WTC11 (cell line): ENCODE results near the gene MAP7. TPM values are rescaled to one million over a fixed set of nuclear protein-coding genes. Genes with fewer than 3 reads are reported as not detected.

Experiments used
- ATAC-seq: fragments of 200-7000 bp; cut with Tn5 transposase; 2 replicates; pipeline ENCODE4 v1.10.0; 2021; ENCODE audit warnings: mild to moderate bottlenecking, moderate library complexity
- CTCF ChIA-PET: fragments of 300-600 bp; sonication (Branson Sonifier 250); formaldehyde crosslinking; loops from one replicate; lab custom pipeline; 2021; ENCODE audit warnings: antibody characterized with exemption; lab: Charles Lee
- POLR2A ChIA-PET: fragments of 350-600 bp; sonication (Branson Sonifier 250); formaldehyde crosslinking; loops from one replicate; lab custom pipeline; 2021; ENCODE audit warnings: antibody characterized with exemption; lab: Charles Lee
- DNase-seq: peaks from one replicate; pipeline ENCODE4 v3.0.0; 2021; ENCODE audit warnings: low spot score
- H3K27ac Mint-ChIP-seq: 2 replicates; pipeline ENCODE4 v1.8.0; 2021; ENCODE audit warnings: mixed read lengths
- H3K27me3 Mint-ChIP-seq: 2 replicates; pipeline ENCODE4 v1.8.0; 2021; ENCODE audit warnings: low read depth, mild to moderate bottlenecking, moderate library complexity, mixed read lengths
- H3K36me3 Mint-ChIP-seq: 2 replicates; pipeline ENCODE4 v1.8.0; 2021; ENCODE audit warnings: mixed read lengths
- H3K4me1 Mint-ChIP-seq: 2 replicates; pipeline ENCODE4 v1.8.0; 2022; ENCODE audit warnings: mixed read lengths
- H3K4me3 Mint-ChIP-seq: 2 replicates; pipeline ENCODE4 v1.8.0; 2021; ENCODE audit warnings: mild to moderate bottlenecking, moderate library complexity, mixed read lengths
- H3K9me3 Mint-ChIP-seq: 2 replicates; pipeline ENCODE4 v1.8.0; 2021; ENCODE audit warnings: mixed read lengths
- ELF4 ChIP-seq: sonication (generic); formaldehyde crosslinking; IDR thresholded peaks from 2 replicates; pipeline ENCODE4 v1.8.1; 2022; ENCODE audit warnings: low read depth, mild to moderate bottlenecking, moderate library complexity, missing genetic modification reagents
- FOXP1 ChIP-seq: sonication (generic); formaldehyde crosslinking; IDR thresholded peaks from 2 replicates; pipeline ENCODE4 v1.8.0; 2022; ENCODE audit warnings: missing genetic modification reagents, mild to moderate bottlenecking, moderate library complexity, borderline replicate concordance
- GTF2I ChIP-seq: fragments of 250-450 bp; sonication (Bioruptor Pico); conservative IDR thresholded peaks from 2 replicates; pipeline ENCODE4 v1.4.0; 2021; ENCODE audit warnings: mild to moderate bottlenecking
- JUN ChIP-seq: sonication (generic); formaldehyde crosslinking; IDR thresholded peaks from 2 replicates; pipeline ENCODE4 v1.8.0; 2023; ENCODE audit warnings: mild to moderate bottlenecking, missing genetic modification reagents
- NFATC4 ChIP-seq: fragments of 250-450 bp; sonication (Bioruptor Pico); IDR thresholded peaks from 2 replicates; pipeline ENCODE4 v1.9.0; 2021; ENCODE audit warnings: mild to moderate bottlenecking
- SP1 ChIP-seq: sonication (generic); formaldehyde crosslinking; conservative IDR thresholded peaks from 2 replicates; pipeline ENCODE4 v1.8.1; 2022; ENCODE audit warnings: missing genetic modification reagents
- ZBTB21 ChIP-seq: sonication (generic); formaldehyde crosslinking; IDR thresholded peaks from 2 replicates; pipeline ENCODE4 v1.8.1; 2023; ENCODE audit warnings: mild to moderate bottlenecking, missing genetic modification reagents, borderline replicate concordance
- ZNF671 ChIP-seq: fragments of 250-450 bp; sonication (Bioruptor Pico); IDR thresholded peaks from 2 replicates; pipeline ENCODE4 v1.8.0; 2021; ENCODE audit warnings: mild to moderate bottlenecking
- total RNA-seq: library from RNA; stranded (reverse); gene quantifications from 3 replicates; pipeline ENCODE4 v1.2.3, GENCODE V29; 2021
- TF ChIP-seq, protein P1 (sequence below): fragments of 250-450 bp; sonication (Bioruptor Pico); IDR thresholded peaks from 2 replicates; pipeline ENCODE4 v1.9.0; 2021; ENCODE audit warnings: mild to moderate bottlenecking
- TF ChIP-seq, protein P2 (sequence below): sonication (generic); formaldehyde crosslinking; IDR thresholded peaks from 2 replicates; pipeline ENCODE4 v1.8.1; 2022; ENCODE audit warnings: missing genetic modification reagents, borderline replicate concordance
- TF ChIP-seq, protein P3 (sequence below): sonication (generic); formaldehyde crosslinking; IDR thresholded peaks from 2 replicates; pipeline ENCODE4 v1.8.1; 2022; ENCODE audit warnings: mild to moderate bottlenecking, missing genetic modification reagents, moderate library complexity, borderline replicate concordance
- TF ChIP-seq, protein P4 (sequence below): sonication (generic); formaldehyde crosslinking; IDR thresholded peaks from 2 replicates; pipeline ENCODE4 v1.8.0; 2023; ENCODE audit warnings: missing genetic modification reagents, mild to moderate bottlenecking, borderline replicate concordance
- TF ChIP-seq, protein P5 (sequence below): sonication (generic); formaldehyde crosslinking; IDR thresholded peaks from 2 replicates; pipeline ENCODE4 v1.8.0; 2022; ENCODE audit warnings: mild to moderate bottlenecking, missing genetic modification reagents
- TF ChIP-seq, protein P6 (sequence below): fragments of 250-450 bp; sonication (Bioruptor Pico); IDR thresholded peaks from 2 replicates; pipeline ENCODE4 v1.9.0; 2021; ENCODE audit warnings: mild to moderate bottlenecking, borderline replicate concordance
- TF ChIP-seq, protein P7 (sequence below): sonication (generic); formaldehyde crosslinking; IDR thresholded peaks from 2 replicates; pipeline ENCODE4 v1.8.0; 2023; ENCODE audit warnings: missing genetic modification reagents

The MAP7 gene
- total RNA-seq, 1 experiment from 2014 or later, result 56.6 TPM

DNA sequence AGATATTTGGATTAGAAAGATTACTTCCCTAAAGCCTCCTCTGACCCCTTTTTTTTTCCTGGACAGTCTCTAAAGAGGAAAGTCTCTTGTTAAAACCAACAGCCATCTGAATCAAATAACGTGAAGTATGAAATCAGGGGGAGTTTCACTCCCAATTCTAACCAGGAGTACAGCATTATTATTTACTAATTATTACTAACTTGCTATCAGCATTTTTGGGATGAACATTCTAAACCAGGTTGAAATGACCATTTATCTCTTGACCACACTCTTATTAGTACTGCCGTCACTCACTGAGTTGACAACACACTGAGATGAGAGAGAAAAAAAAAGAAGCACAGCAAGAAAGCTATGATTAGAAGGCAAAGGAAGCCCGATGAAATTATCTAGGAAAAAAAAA lies 146.2 kb downstream of the MAP7 start:
- no peak for DNase-seq
- Mint-ChIP-seq H3K4me1 (0 out of 2 replicates have a peak, but pooled peaks cover 3% of the 10 kb centered on the region), H3K9me3 (peaks cover 9% of the 10 kb centered on the region), H3K4me3 (no peak overlapping the region), H3K36me3 (peaks cover 8% of the 10 kb centered on the region)
- POLR2A ChIA-PET, result interaction anchor here (0.6 kb wide), 1 partner anchor 12 kb away, joined by 10 read pairs; no protein-coding TSS in a partner anchor
- TF ChIP-seq NFATC4 (CRISPR knock-in tag) (no peak), ZBTB21 (no peak), JUN (CRISPR knock-in tag) (no peak), FOXP1 (CRISPR knock-in tag) (no peak), SP1 (CRISPR knock-in tag) (no peak)
- TF ChIP-seq, protein P1, sequence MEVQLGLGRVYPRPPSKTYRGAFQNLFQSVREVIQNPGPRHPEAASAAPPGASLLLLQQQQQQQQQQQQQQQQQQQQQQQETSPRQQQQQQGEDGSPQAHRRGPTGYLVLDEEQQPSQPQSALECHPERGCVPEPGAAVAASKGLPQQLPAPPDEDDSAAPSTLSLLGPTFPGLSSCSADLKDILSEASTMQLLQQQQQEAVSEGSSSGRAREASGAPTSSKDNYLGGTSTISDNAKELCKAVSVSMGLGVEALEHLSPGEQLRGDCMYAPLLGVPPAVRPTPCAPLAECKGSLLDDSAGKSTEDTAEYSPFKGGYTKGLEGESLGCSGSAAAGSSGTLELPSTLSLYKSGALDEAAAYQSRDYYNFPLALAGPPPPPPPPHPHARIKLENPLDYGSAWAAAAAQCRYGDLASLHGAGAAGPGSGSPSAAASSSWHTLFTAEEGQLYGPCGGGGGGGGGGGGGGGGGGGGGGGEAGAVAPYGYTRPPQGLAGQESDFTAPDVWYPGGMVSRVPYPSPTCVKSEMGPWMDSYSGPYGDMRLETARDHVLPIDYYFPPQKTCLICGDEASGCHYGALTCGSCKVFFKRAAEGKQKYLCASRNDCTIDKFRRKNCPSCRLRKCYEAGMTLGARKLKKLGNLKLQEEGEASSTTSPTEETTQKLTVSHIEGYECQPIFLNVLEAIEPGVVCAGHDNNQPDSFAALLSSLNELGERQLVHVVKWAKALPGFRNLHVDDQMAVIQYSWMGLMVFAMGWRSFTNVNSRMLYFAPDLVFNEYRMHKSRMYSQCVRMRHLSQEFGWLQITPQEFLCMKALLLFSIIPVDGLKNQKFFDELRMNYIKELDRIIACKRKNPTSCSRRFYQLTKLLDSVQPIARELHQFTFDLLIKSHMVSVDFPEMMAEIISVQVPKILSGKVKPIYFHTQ, result no peak
- TF ChIP-seq, protein P2, sequence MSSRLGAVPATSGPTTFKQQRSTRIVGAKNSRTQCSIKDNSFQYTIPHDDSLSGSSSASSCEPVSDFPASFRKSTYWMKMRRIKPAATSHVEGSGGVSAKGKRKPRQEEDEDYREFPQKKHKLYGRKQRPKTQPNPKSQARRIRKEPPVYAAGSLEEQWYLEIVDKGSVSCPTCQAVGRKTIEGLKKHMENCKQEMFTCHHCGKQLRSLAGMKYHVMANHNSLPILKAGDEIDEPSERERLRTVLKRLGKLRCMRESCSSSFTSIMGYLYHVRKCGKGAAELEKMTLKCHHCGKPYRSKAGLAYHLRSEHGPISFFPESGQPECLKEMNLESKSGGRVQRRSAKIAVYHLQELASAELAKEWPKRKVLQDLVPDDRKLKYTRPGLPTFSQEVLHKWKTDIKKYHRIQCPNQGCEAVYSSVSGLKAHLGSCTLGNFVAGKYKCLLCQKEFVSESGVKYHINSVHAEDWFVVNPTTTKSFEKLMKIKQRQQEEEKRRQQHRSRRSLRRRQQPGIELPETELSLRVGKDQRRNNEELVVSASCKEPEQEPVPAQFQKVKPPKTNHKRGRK (CRISPR knock-in tag), result no peak
- TF ChIP-seq, protein P3, sequence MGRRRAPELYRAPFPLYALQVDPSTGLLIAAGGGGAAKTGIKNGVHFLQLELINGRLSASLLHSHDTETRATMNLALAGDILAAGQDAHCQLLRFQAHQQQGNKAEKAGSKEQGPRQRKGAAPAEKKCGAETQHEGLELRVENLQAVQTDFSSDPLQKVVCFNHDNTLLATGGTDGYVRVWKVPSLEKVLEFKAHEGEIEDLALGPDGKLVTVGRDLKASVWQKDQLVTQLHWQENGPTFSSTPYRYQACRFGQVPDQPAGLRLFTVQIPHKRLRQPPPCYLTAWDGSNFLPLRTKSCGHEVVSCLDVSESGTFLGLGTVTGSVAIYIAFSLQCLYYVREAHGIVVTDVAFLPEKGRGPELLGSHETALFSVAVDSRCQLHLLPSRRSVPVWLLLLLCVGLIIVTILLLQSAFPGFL (CRISPR knock-in tag), result no peak
- TF ChIP-seq, protein P4, sequence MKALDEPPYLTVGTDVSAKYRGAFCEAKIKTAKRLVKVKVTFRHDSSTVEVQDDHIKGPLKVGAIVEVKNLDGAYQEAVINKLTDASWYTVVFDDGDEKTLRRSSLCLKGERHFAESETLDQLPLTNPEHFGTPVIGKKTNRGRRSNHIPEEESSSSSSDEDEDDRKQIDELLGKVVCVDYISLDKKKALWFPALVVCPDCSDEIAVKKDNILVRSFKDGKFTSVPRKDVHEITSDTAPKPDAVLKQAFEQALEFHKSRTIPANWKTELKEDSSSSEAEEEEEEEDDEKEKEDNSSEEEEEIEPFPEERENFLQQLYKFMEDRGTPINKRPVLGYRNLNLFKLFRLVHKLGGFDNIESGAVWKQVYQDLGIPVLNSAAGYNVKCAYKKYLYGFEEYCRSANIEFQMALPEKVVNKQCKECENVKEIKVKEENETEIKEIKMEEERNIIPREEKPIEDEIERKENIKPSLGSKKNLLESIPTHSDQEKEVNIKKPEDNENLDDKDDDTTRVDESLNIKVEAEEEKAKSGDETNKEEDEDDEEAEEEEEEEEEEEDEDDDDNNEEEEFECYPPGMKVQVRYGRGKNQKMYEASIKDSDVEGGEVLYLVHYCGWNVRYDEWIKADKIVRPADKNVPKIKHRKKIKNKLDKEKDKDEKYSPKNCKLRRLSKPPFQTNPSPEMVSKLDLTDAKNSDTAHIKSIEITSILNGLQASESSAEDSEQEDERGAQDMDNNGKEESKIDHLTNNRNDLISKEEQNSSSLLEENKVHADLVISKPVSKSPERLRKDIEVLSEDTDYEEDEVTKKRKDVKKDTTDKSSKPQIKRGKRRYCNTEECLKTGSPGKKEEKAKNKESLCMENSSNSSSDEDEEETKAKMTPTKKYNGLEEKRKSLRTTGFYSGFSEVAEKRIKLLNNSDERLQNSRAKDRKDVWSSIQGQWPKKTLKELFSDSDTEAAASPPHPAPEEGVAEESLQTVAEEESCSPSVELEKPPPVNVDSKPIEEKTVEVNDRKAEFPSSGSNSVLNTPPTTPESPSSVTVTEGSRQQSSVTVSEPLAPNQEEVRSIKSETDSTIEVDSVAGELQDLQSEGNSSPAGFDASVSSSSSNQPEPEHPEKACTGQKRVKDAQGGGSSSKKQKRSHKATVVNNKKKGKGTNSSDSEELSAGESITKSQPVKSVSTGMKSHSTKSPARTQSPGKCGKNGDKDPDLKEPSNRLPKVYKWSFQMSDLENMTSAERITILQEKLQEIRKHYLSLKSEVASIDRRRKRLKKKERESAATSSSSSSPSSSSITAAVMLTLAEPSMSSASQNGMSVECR, result no peak
- TF ChIP-seq, protein P5, sequence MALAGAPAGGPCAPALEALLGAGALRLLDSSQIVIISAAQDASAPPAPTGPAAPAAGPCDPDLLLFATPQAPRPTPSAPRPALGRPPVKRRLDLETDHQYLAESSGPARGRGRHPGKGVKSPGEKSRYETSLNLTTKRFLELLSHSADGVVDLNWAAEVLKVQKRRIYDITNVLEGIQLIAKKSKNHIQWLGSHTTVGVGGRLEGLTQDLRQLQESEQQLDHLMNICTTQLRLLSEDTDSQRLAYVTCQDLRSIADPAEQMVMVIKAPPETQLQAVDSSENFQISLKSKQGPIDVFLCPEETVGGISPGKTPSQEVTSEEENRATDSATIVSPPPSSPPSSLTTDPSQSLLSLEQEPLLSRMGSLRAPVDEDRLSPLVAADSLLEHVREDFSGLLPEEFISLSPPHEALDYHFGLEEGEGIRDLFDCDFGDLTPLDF (CRISPR knock-in tag), result no peak
- TF ChIP-seq, all 79 proteins: peak for 0
- H3K27ac Mint-ChIP-seq, result no peak overlapping the region
- CTCF ChIA-PET, result interaction anchor here (1.0 to 1.3 kb wide), 2 partner anchors 31 to 143 kb away, joined by 3 read pairs; no protein-coding TSS in a partner anchor
- no peaks in the 10 kb centered on the region for H3K27me3 Mint-ChIP-seq
- ATAC-seq, result no peak

DNA sequence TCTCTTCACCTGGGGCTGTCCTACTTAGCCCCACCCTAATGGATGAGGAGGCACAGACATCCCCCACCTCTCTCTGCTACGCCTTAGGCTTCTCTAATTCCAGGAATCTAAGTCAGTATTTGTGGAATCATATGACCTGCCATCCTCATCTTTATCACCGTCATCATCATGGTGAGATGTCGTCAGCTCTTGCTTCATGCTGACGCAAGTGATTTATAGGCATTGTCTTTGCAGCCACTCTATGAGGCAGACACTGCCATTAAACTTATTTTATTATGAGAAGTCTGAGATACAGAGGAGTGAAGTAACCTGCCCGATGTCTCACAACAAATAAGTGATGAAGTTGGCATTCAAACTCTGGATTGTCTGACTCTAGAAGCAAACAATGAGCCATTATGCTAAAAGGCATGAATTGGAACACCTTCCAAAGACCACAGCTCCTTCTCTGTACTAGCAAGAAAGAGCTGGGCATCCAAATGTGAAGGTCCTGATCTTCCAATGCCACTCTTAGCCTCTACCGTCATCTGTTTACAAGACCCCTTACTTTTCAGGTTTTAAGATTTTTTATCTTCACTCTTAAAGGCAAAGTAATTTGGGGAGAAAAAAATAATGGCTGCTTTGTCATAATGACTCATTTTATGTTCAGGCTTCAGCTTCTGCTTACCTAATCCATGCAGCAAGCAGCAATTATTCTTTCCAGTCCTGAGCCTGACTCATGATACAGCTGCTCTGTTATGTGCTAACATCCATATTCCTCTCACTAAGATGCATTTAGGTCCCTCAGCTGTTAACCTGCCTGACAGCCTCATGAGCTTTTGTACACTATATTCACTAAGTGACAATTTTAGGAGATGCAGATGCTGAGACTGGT lies 146.9 kb downstream of the MAP7 start:
- Mint-ChIP-seq H3K36me3 (peaks cover 14% of the 10 kb centered on the region), H3K4me3 (no peak overlapping the region), H3K9me3 (peaks cover 12% of the 10 kb centered on the region), H3K4me1 (0 out of 2 replicates have a peak, but pooled peaks cover 3% of the 10 kb centered on the region), H3K27ac (peak overlapping the region; percentile 53; the same call in 1 of the 2 replicates), H3K27me3 (no peaks in the 10 kb centered on the region)
- POLR2A ChIA-PET, result interaction anchor here (0.6 kb wide), 1 partner anchor 11 kb away, joined by 10 read pairs; no protein-coding TSS in a partner anchor
- CTCF ChIA-PET, result interaction anchor here (1.0 to 1.3 kb wide), 2 partner anchors 31 to 144 kb away, joined by 3 read pairs; no protein-coding TSS in a partner anchor
- DNase-seq (no peak), ATAC-seq (0 out of 2 replicates have a peak, but pooled peaks have one; percentile 22)
- TF ChIP-seq FOXP1 (CRISPR knock-in tag) (no peak), ZBTB21 (no peak), ZNF671 (CRISPR knock-in tag) (no peak), ELF4 (no peak), GTF2I (CRISPR knock-in tag) (no peak)
- TF ChIP-seq, protein P6, sequence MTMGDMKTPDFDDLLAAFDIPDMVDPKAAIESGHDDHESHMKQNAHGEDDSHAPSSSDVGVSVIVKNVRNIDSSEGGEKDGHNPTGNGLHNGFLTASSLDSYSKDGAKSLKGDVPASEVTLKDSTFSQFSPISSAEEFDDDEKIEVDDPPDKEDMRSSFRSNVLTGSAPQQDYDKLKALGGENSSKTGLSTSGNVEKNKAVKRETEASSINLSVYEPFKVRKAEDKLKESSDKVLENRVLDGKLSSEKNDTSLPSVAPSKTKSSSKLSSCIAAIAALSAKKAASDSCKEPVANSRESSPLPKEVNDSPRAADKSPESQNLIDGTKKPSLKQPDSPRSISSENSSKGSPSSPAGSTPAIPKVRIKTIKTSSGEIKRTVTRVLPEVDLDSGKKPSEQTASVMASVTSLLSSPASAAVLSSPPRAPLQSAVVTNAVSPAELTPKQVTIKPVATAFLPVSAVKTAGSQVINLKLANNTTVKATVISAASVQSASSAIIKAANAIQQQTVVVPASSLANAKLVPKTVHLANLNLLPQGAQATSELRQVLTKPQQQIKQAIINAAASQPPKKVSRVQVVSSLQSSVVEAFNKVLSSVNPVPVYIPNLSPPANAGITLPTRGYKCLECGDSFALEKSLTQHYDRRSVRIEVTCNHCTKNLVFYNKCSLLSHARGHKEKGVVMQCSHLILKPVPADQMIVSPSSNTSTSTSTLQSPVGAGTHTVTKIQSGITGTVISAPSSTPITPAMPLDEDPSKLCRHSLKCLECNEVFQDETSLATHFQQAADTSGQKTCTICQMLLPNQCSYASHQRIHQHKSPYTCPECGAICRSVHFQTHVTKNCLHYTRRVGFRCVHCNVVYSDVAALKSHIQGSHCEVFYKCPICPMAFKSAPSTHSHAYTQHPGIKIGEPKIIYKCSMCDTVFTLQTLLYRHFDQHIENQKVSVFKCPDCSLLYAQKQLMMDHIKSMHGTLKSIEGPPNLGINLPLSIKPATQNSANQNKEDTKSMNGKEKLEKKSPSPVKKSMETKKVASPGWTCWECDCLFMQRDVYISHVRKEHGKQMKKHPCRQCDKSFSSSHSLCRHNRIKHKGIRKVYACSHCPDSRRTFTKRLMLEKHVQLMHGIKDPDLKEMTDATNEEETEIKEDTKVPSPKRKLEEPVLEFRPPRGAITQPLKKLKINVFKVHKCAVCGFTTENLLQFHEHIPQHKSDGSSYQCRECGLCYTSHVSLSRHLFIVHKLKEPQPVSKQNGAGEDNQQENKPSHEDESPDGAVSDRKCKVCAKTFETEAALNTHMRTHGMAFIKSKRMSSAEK (CRISPR knock-in tag), result no peak
- TF ChIP-seq, protein P7, sequence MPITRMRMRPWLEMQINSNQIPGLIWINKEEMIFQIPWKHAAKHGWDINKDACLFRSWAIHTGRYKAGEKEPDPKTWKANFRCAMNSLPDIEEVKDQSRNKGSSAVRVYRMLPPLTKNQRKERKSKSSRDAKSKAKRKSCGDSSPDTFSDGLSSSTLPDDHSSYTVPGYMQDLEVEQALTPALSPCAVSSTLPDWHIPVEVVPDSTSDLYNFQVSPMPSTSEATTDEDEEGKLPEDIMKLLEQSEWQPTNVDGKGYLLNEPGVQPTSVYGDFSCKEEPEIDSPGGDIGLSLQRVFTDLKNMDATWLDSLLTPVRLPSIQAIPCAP (CRISPR knock-in tag), result no peak
